GM12878 (cell line): ENCODE data around the gene NPL. TPM values are rescaled to one million over a fixed set of nuclear protein-coding genes. Genes with fewer than 3 reads are reported as not detected.

Experiments
- ATAC-seq: fragments of 200-7000 bp; cut with Tn5 transposase; 3 replicates; pipeline ENCODE4 v1.9.1; 2020; ENCODE audit warnings: mild to moderate bottlenecking, moderate library complexity
- BruUV-seq: library from RNA; stranded (reverse); fragments of 400-500 nt; replicated peaks from 2 replicates; lab custom pipeline; 2021; lab: Mats Ljungman, UMichigan
- CTCF ChIA-PET: fragments of 300-600 bp; sonication (Branson Sonifier 250); formaldehyde crosslinking; extraction: SDS; loops from one replicate; lab custom pipeline; 2021; ENCODE audit warnings: inconsistent platforms; lab: Yijun Ruan, JAX
- POLR2A ChIA-PET: fragments of 350-600 bp; formaldehyde crosslinking; extraction: SDS; loops from one replicate; lab custom pipeline; 2021; ENCODE audit warnings: inconsistent platforms; lab: Charles Lee
- RAD21 ChIA-PET: fragments of 300-600 bp; sonication (Branson Sonifier 250); formaldehyde crosslinking; loops from one replicate; lab custom pipeline; 2023; ENCODE audit warnings: antibody characterized with exemption; ENCODE audit not compliant: unreplicated experiment; lab: Charles Lee
- SMC1A ChIA-PET: fragments of 300-600 bp; sonication (Branson Sonifier 250); formaldehyde crosslinking; loops from one replicate; lab custom pipeline; 2023; ENCODE audit not compliant: unreplicated experiment, uncharacterized antibody; lab: Charles Lee
- DNase-seq: peaks from one replicate; pipeline ENCODE4 v3.0.0-alpha.2; 2011; ENCODE audit warnings: low read depth, low spot score
- FAIRE-seq: peaks from 3 replicates; lab custom pipeline; 2011; peaks lifted over from hg19 to GRCh38; lab: Jason Lieb, UNC
- H2AFZ ChIP-seq: 2 replicates; pipeline ENCODE4 v1.6.0; 2011; ENCODE audit warnings: low read depth, low read length, control low read depth; ENCODE audit not compliant: control insufficient read depth
- H3K27ac ChIP-seq: 2 replicates; pipeline ENCODE4 v1.5.1; 2011; ENCODE audit warnings: control low read depth; ENCODE audit not compliant: control insufficient read depth, insufficient read depth
- H3K27me3 ChIP-seq, 2 experiments: replicated peaks in 1 of 2; 2 replicates each; pipeline versions ENCODE4 v1.6.0 to v1.6.1; 2011; ENCODE audit warnings: low read length in 1 of 2; ENCODE audit not compliant: control insufficient read depth in 2 of 2, insufficient read depth in 2 of 2
- H3K36me3 ChIP-seq, 2 experiments: 2 replicates each; pipeline ENCODE4 v1.5.1; 2011; ENCODE audit warnings: low read length in 1 of 2; ENCODE audit not compliant: control insufficient read depth in 2 of 2, insufficient read depth in 2 of 2
- H3K4me1 ChIP-seq: 2 replicates; pipeline ENCODE4 v1.6.1; 2011; ENCODE audit warnings: mild to moderate bottlenecking, low read length, moderate library complexity, mixed read lengths; ENCODE audit not compliant: control insufficient read depth, insufficient read depth
- H3K4me2 ChIP-seq: 2 replicates; pipeline ENCODE4 v1.6.0; 2011; ENCODE audit warnings: control low read depth; ENCODE audit not compliant: control insufficient read depth, insufficient read depth
- H3K4me3 ChIP-seq: fragments of 200-600 bp; sonication (generic); 2 replicates; pipeline ENCODE4 v1.5.1; 2016
- H3K79me2 ChIP-seq: 2 replicates; pipeline ENCODE4 v1.6.0; 2011; ENCODE audit warnings: low read length; ENCODE audit not compliant: control insufficient read depth, insufficient read depth
- H3K9ac ChIP-seq: 2 replicates; pipeline ENCODE4 v1.8.0; 2011; ENCODE audit warnings: low read length, control low read depth, mixed read lengths; ENCODE audit not compliant: control insufficient read depth, insufficient read depth
- H3K9me3 ChIP-seq: replicated peaks from 3 replicates; pipeline ENCODE4 v1.5.1; 2011; ENCODE audit warnings: mild to moderate bottlenecking, low read length; ENCODE audit not compliant: control insufficient read depth, insufficient read depth
- H4K20me1 ChIP-seq: 2 replicates; pipeline ENCODE4 v1.6.0; 2011; ENCODE audit not compliant: control insufficient read depth, insufficient read depth
- ATF3 ChIP-seq: IDR thresholded peaks from 2 replicates; pipeline ENCODE4 v1.6.1; 2011; ENCODE audit warnings: low read depth, mild to moderate bottlenecking, low read length, moderate library complexity, borderline replicate concordance; ENCODE audit errors: extremely low read depth
- BCLAF1 ChIP-seq: fragments of 450-650 bp; IDR thresholded peaks from 2 replicates; pipeline ENCODE4 v1.6.1; 2017; ENCODE audit warnings: antibody characterized with exemption, mild to moderate bottlenecking, moderate library complexity
- BHLHE40 ChIP-seq, 2 experiments: fragments of 450-650 bp in 1 of 2; IDR thresholded peaks; 2 replicates each; pipeline ENCODE4 v1.6.1; 2011 to 2017; ENCODE audit warnings: low read depth in 2 of 2, borderline replicate concordance in 1 of 2, improper control_type of control experiment in 1 of 2, low read length in 1 of 2, mild to moderate bottlenecking in 1 of 2
- CHD1 ChIP-seq: IDR thresholded peaks from 2 replicates; pipeline ENCODE4 v1.6.1; 2012; ENCODE audit warnings: low read depth, low read length, improper control_type of control experiment
- E2F8 ChIP-seq: fragments of 450-650 bp; IDR thresholded peaks from 2 replicates; pipeline ENCODE4 v1.6.1; 2018; ENCODE audit warnings: mild to moderate bottlenecking, low read depth, moderate library complexity; ENCODE audit not compliant: partially characterized antibody
- FOXM1 ChIP-seq: IDR thresholded peaks from 2 replicates; pipeline ENCODE4 v1.6.1; 2012; ENCODE audit warnings: low read depth, mild to moderate bottlenecking, inconsistent platforms, low read length, moderate library complexity
- HDAC2 ChIP-seq: fragments of 200-600 bp; sonication (generic); IDR thresholded peaks from 2 replicates; pipeline ENCODE4 v1.6.1; 2017
- JUND ChIP-seq: IDR thresholded peaks from 2 replicates; pipeline ENCODE4 v1.6.1; 2012; ENCODE audit warnings: low read depth, mild to moderate bottlenecking, low read length, improper control_type of control experiment, moderate library complexity
- LARP7 ChIP-seq: fragments of 450-650 bp; IDR thresholded peaks from 2 replicates; pipeline ENCODE4 v1.6.1; 2017; ENCODE audit warnings: mild to moderate bottlenecking
- MLLT1 ChIP-seq: fragments of 450-650 bp; IDR thresholded peaks from 2 replicates; pipeline ENCODE4 v1.6.1; 2016; ENCODE audit warnings: mild to moderate bottlenecking
- NFYB ChIP-seq: IDR thresholded peaks from 2 replicates; pipeline ENCODE4 v1.6.1; 2011; ENCODE audit warnings: low read depth, mild to moderate bottlenecking, low read length, improper control_type of control experiment, moderate library complexity; ENCODE audit not compliant: insufficient read depth
- POLR2AphosphoS5 ChIP-seq: IDR thresholded peaks from 2 replicates; pipeline ENCODE4 v1.6.1; 2011; ENCODE audit warnings: mild to moderate bottlenecking, low read length, inconsistent platforms
- RAD21 ChIP-seq: IDR thresholded peaks from 2 replicates; pipeline ENCODE4 v1.6.1; 2011; ENCODE audit warnings: mild to moderate bottlenecking, low read depth, low read length, moderate library complexity; ENCODE audit not compliant: insufficient read depth
- TBL1XR1 ChIP-seq: IDR thresholded peaks from 2 replicates; pipeline ENCODE4 v1.6.1; 2012; ENCODE audit warnings: low read depth, low read length, improper control_type of control experiment
- WRNIP1 ChIP-seq: IDR thresholded peaks from 2 replicates; pipeline ENCODE4 v1.6.1; 2011; ENCODE audit warnings: low read depth, low read length, improper control_type of control experiment, borderline replicate concordance
- ZNF217 ChIP-seq: fragments of 450-650 bp; IDR thresholded peaks from 2 replicates; pipeline ENCODE4 v1.6.1; 2017; ENCODE audit warnings: antibody characterized with exemption, mild to moderate bottlenecking
- ZNF274 ChIP-seq: IDR thresholded peaks from one replicate; pipeline ENCODE4 v1.8.0; 2011; ENCODE audit not compliant: insufficient read length, insufficient read depth
- WGBS: methylation state at CpG from one replicate; pipeline ENCODE4 v1.1.6; 2016; ENCODE audit warnings: low lambda C conversion rate; ENCODE audit not compliant: insufficient replicate concordance, insufficient coverage; ENCODE audit errors: missing lambda C conversion rate; 5-methylcytosine and 5-hydroxymethylcytosine counted together
- in situ Hi-C: fragments of 300-500 bp; cut with MboI; formaldehyde crosslinking; loops from 9 replicates; pipeline ENCODE4 v1.14.3; 2018; ENCODE audit warnings: mixed read lengths
- intact Hi-C: fragments of 100-400 bp; cut with micrococcal nuclease; formaldehyde crosslinking; loops from one replicate; pipeline ENCODE4 v1.14.2; 2022; ENCODE audit not compliant: unreplicated experiment
- polyA plus RNA-seq, 11 experiments: library from polyadenylated mRNA; depleted of rRNA in 4 of 11; unstranded in 6 of 11; stranded (reverse) in 5 of 11; fragments of >200 nt; fragmentation: Nextera tagmentation in 4 of 11; fragmentation: Illumina TruSeq in 1 of 11; extraction: Ambion mirVana in 4 of 11; extraction: Trizol in 1 of 11; gene quantifications; 1 replicate in 1 of 11; 2 replicates in 10 of 11; pipeline versions ENCODE4 v1.2.1 to v1.2.3, GENCODE V29; 2011 to 2016; ENCODE audit warnings: inconsistent platforms in 2 of 11, missing spikeins in 2 of 11, low read depth in 1 of 11
- total RNA-seq, 4 experiments: library from RNA; depleted of rRNA in 3 of 4; stranded (reverse); fragments of >200 nt in 3 of 4; fragmentation: Illumina TruSeq in 1 of 4; extraction: Trizol in 1 of 4; gene quantifications; 2 replicates each; pipeline versions ENCODE4 v1.2.1 to v1.2.3, GENCODE V29; 2013 to 2021

NPL gene
- total and polyA plus RNA-seq, 10 of the 15 experiments (the other 5 are each of a cell fraction or from before 2014, with no cell fraction given): 5.3 to 19.2 (median 10.0) TPM

GRCh38 chr1:182740120-182740519 is 49.5 kb upstream of the NPL start (continued):
- TF ChIP-seq TBL1XR1 (no peak), FOXM1 (no peak), ATF3 (no peak), RAD21 (no peak), HDAC2 (no peak), JUND (no peak), POLR2AphosphoS5 (no peak)
- TF ChIP-seq, all 136 proteins: peak for 0

GRCh38 chr1:182742780-182743179 is 46.8 kb upstream of the NPL start:
- POLR2A ChIA-PET: no interaction called here
- RAD21 ChIA-PET: no interaction called here
- in situ Hi-C loops (no loop called here), intact Hi-C loops (no loop called here)
- H4K20me1 ChIP-seq: no peaks in the 10 kb centered on the region
- DNase-seq (no peak), ATAC-seq (no peak), FAIRE-seq (no peak)
- H3K9me3 ChIP-seq: no peaks in the 10 kb centered on the region
- no peak overlapping the region for H3K27ac ChIP-seq
- BruUV-seq: no TSS peak
- H3K79me2 ChIP-seq: no peaks in the 10 kb centered on the region
- no peaks in the 10 kb centered on the region; a peak in 1 of 4 replicates for H3K27me3 ChIP-seq
- H3K4me1 ChIP-seq: no peaks in the 10 kb centered on the region
- H3K4me2 ChIP-seq: no peak overlapping the region
- no peak overlapping the region for H3K4me3 ChIP-seq
- CTCF ChIA-PET: no interaction called here
- no peaks in the 10 kb centered on the region for H3K36me3 ChIP-seq
- no peak overlapping the region for H3K9ac ChIP-seq
- SMC1A ChIA-PET: no interaction called here
- no peak overlapping the region for H2AFZ ChIP-seq
- WGBS: 12% methylated on average over 1 of the region's 1 CpG
- TF ChIP-seq WRNIP1 (no peak), CHD1 (no peak), ZNF274 (no peak), BHLHE40 (IDR thresholded peaks at IDR 0.05; ENCODE audit: borderline replicate concordance in 1 of 2, low read depth in 2 of 2, low read length in 1 of 2) (no peak), NFYB (no peak), BCLAF1 (no peak), LARP7 (no peak), E2F8 (no peak), MLLT1 (no peak), ZNF217 (no peak)
